Measurements from ENCODE around the gene MYH3.

The MYH3 gene

DNA sequence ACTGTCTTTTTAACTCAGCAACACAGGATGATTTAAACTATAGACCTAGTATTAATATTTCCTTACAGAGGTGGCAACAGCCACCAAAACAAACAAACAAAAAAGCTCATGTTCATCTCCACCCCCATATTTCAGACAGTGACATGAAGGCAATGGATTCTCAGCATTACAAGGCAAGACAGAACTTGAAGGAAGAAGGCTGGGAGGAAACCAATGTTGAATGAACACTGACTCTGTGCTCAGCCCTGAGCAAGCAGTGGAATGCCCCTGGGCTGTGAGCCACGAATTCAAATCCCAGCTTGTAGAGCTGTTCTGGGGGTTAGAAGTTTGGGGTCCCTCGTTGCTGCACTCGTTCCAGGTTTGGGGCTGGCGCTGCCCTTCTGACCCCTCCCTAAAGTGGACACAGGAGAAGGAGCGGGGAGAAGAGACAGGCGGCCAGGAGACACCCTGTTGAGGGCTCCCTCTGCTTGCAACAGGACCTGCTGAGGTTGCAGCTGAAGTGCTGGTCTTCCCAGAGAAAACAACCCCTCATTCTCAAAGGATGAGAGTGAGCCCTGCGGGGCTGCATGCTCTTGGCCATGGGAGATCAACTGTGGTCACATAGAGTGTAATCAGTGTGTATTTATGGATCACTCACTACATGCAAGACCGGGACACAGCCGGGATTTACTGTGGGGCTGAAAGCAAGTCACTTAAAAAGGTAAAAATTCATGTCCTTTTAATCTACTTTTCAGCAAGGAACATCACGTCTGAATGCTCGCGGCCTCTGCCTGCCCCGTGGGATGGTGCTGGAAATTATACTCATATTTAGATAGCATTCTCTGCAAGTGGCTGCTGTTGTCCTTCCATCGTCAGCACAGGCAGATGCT lies 34.3 kb downstream of the MYH3 start:
- in situ Hi-C loops (cut with MboI; ENCODE audit: low pct_unique_long_range_greater_than_20kb, low sequenced_read_pairs), result loop anchor here (25.0 kb wide), 1 partner anchor 711 kb away; the partner anchor contains the start of gene RCVRN
- no peak for DNase-seq

- no peak for DNase-seq
- in situ Hi-C loops (cut with MboI; ENCODE audit: low pct_unique_long_range_greater_than_20kb, low sequenced_read_pairs), result loop anchor here (25.0 kb wide), 1 partner anchor 709 kb away; the partner anchor contains the start of gene RCVRN
Measured at GRCh38 chr17:10621397-10621796, 35.7 kb downstream of the MYH3 start.

DNA sequence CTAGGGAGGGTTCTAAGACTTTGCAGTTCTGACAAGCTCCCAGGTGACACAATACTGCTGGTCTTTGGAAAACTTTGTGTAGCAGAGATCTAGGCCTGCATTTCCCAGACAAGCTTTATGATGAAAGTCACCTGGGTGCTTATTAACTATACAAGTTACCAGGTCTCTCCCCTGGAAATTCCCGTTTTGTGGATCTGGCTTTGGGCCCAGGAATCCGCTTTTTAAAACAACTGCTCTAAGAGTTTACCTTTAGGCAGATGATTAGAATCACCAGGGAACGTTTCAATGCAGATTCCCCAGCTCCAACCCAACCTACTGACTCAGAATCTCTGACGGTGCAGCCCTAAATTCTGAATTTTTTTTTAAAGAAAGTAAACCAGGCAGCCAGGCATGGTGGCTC lies 36.3 kb downstream of the MYH3 start:
- in situ Hi-C loops (cut with MboI; ENCODE audit: low pct_unique_long_range_greater_than_20kb, low sequenced_read_pairs), result loop anchor here (25.0 kb wide), 1 partner anchor 709 kb away; the partner anchor contains the start of gene RCVRN
- no peak for DNase-seq

DNA sequence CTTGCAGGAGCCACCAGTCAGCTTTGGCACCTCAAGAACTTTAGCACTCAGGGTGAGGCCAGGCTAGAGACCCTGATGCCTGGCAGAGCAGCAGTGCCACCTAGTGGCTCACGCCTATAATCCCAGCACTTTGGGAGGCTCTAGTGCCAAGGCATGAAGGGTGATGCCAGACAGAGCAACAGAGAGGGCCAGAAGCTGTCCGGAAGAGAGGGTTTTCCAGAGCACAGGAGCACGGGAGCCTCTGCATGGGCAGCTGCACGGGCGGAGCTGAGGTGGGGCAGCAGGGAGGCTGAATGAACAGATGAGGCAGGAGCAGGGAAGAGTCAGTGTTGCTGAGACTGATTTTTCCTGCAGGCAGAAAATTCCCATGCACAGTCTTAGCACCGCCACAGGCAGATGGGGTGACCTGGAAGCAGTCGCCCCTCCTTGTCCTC lies 38.9 kb downstream of the MYH3 start:
- DNase-seq, result peak; percentile 73
- in situ Hi-C loops (cut with MboI; ENCODE audit: low pct_unique_long_range_greater_than_20kb, low sequenced_read_pairs), result loop anchor here (10.0 to 25.0 kb wide), 2 partner anchors 293 to 706 kb away; partner anchors contain the start of gene RCVRN

DNA sequence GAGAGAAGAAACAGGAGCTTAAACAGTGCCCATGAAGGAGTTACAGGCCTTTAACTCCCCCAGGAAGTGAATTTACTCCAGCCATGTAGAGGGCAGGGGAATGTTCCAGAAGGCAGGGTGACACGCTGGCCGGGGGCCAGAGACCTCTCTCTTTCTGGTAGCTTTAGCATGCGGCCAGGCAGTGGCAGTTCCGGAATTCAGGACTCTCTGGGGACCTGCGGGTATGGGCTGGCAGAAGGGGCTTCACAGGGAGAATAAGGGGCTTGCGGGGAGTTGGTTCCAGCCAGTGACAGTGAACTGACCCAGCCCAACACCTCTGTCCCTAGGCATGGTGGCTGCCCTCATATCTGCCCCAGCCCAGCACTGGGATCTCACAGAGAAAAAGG lies 40.0 kb downstream of the MYH3 start:
- in situ Hi-C loops (cut with MboI; ENCODE audit: low pct_unique_long_range_greater_than_20kb, low sequenced_read_pairs), result loop anchor here (10.0 to 25.0 kb wide), 2 partner anchors 292 to 705 kb away; partner anchors contain the start of gene RCVRN

GRCh38 chr17:10616502-10617119 lies 40.5 kb downstream of the MYH3 start:
- peak; percentile 78 for DNase-seq
- in situ Hi-C loops (cut with MboI; ENCODE audit: low pct_unique_long_range_greater_than_20kb, low sequenced_read_pairs), result loop anchor here (10.0 to 25.0 kb wide), 2 partner anchors 292 to 704 kb away; partner anchors contain the start of gene RCVRN

More for the DNA sequence above, 40.0 kb downstream of the MYH3 start:
- no peak for DNase-seq

DNA sequence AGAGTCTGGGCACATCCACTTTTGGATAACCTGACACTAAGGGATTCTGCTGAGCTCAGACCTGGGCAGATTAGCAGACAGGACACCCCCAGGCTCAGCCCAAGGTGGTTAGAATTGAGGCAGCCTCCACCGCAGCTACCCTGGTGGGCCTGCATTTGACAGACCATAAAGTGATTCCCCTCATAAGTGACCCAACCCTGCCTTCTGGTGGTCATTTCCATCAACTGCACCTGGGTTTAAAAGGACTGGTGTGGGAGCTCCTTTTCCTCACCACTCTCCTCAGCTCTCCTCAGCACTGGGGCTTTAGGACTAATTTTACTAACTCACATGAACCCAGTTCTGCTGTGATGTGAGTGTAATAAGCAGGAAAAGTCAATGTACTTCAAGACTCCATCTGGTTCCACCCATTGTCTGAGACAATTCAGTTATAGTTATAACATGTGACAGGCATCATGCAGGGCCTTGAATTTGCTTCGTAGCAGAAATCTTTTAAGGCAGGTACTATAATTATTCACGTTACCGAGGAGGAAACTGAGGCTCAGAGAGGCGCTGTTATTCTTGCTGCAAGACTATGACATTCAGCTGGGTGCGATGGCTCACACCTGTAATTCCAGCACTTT lies 42.5 kb downstream of the MYH3 start:
- in situ Hi-C loops (cut with MboI; ENCODE audit: low pct_unique_long_range_greater_than_20kb, low sequenced_read_pairs), result loop anchor here (10.0 to 25.0 kb wide), 2 partner anchors 290 to 702 kb away; partner anchors contain the start of gene RCVRN
- peak; percentile 59 for DNase-seq

- in situ Hi-C loops (cut with MboI; ENCODE audit: low pct_unique_long_range_greater_than_20kb, low sequenced_read_pairs), result loop anchor here (10.0 to 25.0 kb wide), 2 partner anchors 289 to 702 kb away; partner anchors contain the start of gene RCVRN
- no peak for DNase-seq
Measured at GRCh38 chr17:10613775-10614513, 43.2 kb downstream of the MYH3 start.

- in situ Hi-C loops (cut with MboI; ENCODE audit: low pct_unique_long_range_greater_than_20kb, low sequenced_read_pairs), result loop anchor here (10.0 to 25.0 kb wide), 2 partner anchors 288 to 701 kb away; partner anchors contain the start of gene RCVRN
- no peak for DNase-seq
Measured at GRCh38 chr17:10612957-10613744, 44.0 kb downstream of the MYH3 start.

DNA sequence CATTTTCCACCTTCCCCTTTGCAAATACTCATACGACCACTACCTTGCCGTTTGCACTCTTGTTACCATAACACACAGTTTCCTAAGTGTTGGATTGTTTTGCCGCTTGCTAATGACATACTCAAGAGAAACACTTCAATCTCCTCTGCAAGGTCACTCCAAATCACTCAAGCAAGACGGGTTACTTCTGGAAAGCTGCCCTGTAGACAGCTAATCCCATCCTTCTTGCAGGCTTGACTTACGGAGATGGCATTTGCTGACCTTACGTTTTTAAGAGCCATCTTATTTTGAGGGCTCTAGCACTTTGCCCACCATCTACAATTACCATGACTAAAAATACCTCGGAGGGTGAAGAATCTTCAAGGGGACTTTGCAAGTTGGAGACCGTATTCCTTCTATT lies 46.2 kb downstream of the MYH3 start:
- DNase-seq, result no peak
- in situ Hi-C loops (cut with MboI; ENCODE audit: low pct_unique_long_range_greater_than_20kb, low sequenced_read_pairs), result loop anchor here (10.0 to 25.0 kb wide), 2 partner anchors 286 to 699 kb away; partner anchors contain the start of gene RCVRN

GRCh38 chr17:10608244-10608643 lies 48.9 kb downstream of the MYH3 start:
- DNase-seq, result no peak

GRCh38 chr17:10606110-10606509 lies 51.0 kb downstream of the MYH3 start:
- in situ Hi-C loops (cut with MboI; ENCODE audit: low pct_unique_long_range_greater_than_20kb, low sequenced_read_pairs), result loop anchor here (25.0 kb wide), 1 partner anchor 694 kb away; the partner anchor contains the start of gene RCVRN
- DNase-seq, result no peak

More at GRCh38 chr17:10608244-10608643, 48.9 kb downstream of the MYH3 start:
- in situ Hi-C loops (cut with MboI; ENCODE audit: low pct_unique_long_range_greater_than_20kb, low sequenced_read_pairs), result loop anchor here (25.0 kb wide), 1 partner anchor 696 kb away; the partner anchor contains the start of gene RCVRN

- DNase-seq, result no peak
- in situ Hi-C loops (cut with MboI; ENCODE audit: low pct_unique_long_range_greater_than_20kb, low sequenced_read_pairs), result loop anchor here (25.0 kb wide), 1 partner anchor 693 kb away; the partner anchor contains the start of gene RCVRN
Measured at GRCh38 chr17:10605221-10605783, 51.8 kb downstream of the MYH3 start.

DNA sequence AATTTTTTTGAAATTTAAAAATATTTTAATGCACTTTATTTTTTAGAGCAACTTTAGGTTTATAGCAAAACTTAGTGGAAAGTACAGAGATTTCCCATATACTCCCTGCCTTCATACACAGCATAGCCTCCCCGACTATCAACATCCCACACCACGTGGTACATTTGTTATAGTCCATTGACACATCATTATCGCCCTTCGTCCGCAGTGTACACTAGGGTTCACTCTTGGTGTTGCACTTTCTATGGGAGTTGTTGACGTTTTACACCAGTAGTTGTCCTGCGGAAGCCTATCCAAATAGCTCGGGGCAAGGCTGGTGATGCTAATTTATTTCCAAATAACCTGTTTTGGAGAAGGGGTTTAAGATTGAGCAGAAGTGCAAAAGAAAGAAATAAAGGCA lies 52.6 kb downstream of the MYH3 start:
- no peak for DNase-seq
- in situ Hi-C loops (cut with MboI; ENCODE audit: low pct_unique_long_range_greater_than_20kb, low sequenced_read_pairs), result loop anchor here (25.0 kb wide), 1 partner anchor 692 kb away; the partner anchor contains the start of gene RCVRN

- no peak for DNase-seq
- in situ Hi-C loops (cut with MboI; ENCODE audit: low pct_unique_long_range_greater_than_20kb, low sequenced_read_pairs), result loop anchor here (25.0 kb wide), 1 partner anchor 692 kb away; the partner anchor contains the start of gene RCVRN
Measured at GRCh38 chr17:10603931-10604330, 53.2 kb downstream of the MYH3 start.

DNA sequence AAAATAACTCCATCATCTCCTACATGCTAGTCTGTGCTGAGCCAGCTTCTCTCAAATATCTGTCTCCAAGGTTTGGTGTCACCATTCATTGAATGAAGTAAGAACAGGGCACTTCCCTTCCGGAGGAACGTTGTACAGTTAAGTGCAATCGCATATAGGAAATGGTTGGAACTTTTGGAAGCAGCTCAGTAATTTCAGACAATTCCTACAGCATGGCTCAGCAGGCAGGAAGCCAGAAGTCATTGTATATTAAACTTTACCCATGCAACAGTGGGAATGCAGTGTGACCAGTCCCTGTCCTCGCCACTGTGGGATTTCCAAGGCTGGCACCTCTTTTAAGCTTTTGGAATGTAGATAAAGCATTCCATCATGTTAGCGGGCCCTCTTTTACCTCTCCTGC lies 56.5 kb downstream of the MYH3 start:
- in situ Hi-C loops (cut with MboI; ENCODE audit: low pct_unique_long_range_greater_than_20kb, low sequenced_read_pairs), result loop anchor here (25.0 kb wide), 1 partner anchor 688 kb away; the partner anchor contains the start of gene RCVRN
- no peak for DNase-seq

DNA sequence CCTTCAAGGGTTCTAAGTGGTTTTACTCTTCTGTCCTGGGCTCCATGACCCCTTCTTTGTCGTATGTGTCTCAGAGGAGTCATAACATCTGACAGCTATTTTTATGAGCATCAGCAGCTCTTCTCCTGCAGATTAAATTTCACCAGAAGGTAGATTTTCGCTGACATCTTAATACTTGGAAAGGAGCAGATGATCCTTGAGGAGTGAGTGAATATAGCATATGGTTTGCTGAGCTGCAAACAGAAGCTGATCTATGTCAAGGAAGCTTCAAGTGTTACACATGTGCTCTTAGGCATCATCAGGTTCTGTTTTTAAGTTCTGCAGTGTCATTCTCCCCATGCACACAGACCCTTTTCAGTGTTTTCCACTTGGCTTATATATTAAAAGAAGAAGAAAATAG lies 58.5 kb downstream of the MYH3 start:
- DNase-seq, result no peak
- in situ Hi-C loops (cut with MboI; ENCODE audit: low pct_unique_long_range_greater_than_20kb, low sequenced_read_pairs), result no loop called here

Measured in KBM-7 (cell line).